GM23338 (cell line): ENCODE measurements around the gene NEU3. TPM values are rescaled to one million over a fixed set of nuclear protein-coding genes. Genes with fewer than 3 reads are reported as not detected.

ENCODE experiments used
- ATAC-seq: fragments of 200-7000 bp; cut with Tn5 transposase; 3 replicates; pipeline ENCODE4 v1.9.1; 2020
- DNase-seq: peaks from one replicate; pipeline ENCODE4 v3.0.0-alpha.2; 2015; ENCODE audit warnings: low spot score
- H2AFZ ChIP-seq: fragments of 200-600 bp; sonication (generic); 2 replicates; pipeline ENCODE4 v1.8.0; 2016; ENCODE audit warnings: antibody characterized with exemption, mild to moderate bottlenecking, moderate library complexity
- H3F3A ChIP-seq: fragments of 200-600 bp; sonication (generic); replicated peaks from 2 replicates; pipeline ENCODE4 v1.8.0; 2017; ENCODE audit warnings: antibody characterized with exemption, mixed run types, low read depth
- H3K27ac ChIP-seq: fragments of 200-600 bp; sonication (generic); 2 replicates; pipeline ENCODE4 v1.6.1; 2016; ENCODE audit warnings: low read depth
- H3K27me3 ChIP-seq: fragments of 200-600 bp; sonication (generic); 2 replicates; pipeline ENCODE4 v1.8.0; 2016; ENCODE audit warnings: mild to moderate bottlenecking, mixed run types, moderate library complexity; ENCODE audit not compliant: insufficient read depth
- H3K36me3 ChIP-seq: fragments of 200-600 bp; sonication (generic); 2 replicates; pipeline ENCODE4 v1.8.0; 2016; ENCODE audit warnings: mild to moderate bottlenecking; ENCODE audit not compliant: insufficient read depth
- H3K4me1 ChIP-seq: fragments of 200-600 bp; sonication (generic); 2 replicates; pipeline ENCODE4 v1.8.0; 2016; ENCODE audit warnings: mild to moderate bottlenecking, moderate library complexity; ENCODE audit not compliant: insufficient read depth
- H3K4me2 ChIP-seq: fragments of 200-600 bp; sonication (generic); 2 replicates; pipeline ENCODE4 v1.7.1; 2017; ENCODE audit warnings: mixed run types
- H3K4me3 ChIP-seq: fragments of 200-600 bp; sonication (generic); 2 replicates; pipeline ENCODE4 v1.6.1; 2016; ENCODE audit warnings: mixed run types
- H3K79me2 ChIP-seq: fragments of 200-600 bp; sonication (generic); replicated peaks from 2 replicates; pipeline ENCODE4 v1.8.0; 2017; ENCODE audit warnings: mild to moderate bottlenecking; ENCODE audit not compliant: insufficient read depth
- H3K9me2 ChIP-seq: fragments of 200-600 bp; sonication (generic); 2 replicates; pipeline ENCODE4 v1.8.0; 2017; ENCODE audit not compliant: insufficient read depth
- H4K20me1 ChIP-seq: fragments of 200-600 bp; sonication (generic); replicated peaks from 2 replicates; pipeline ENCODE4 v1.8.0; 2017; ENCODE audit warnings: mild to moderate bottlenecking; ENCODE audit not compliant: insufficient read depth
- H3K27ac Mint-ChIP-seq: 2 replicates; pipeline ENCODE4 v1.8.0; 2020; ENCODE audit warnings: inconsistent platforms, mild to moderate bottlenecking, moderate library complexity, mixed read lengths
- H3K27me3 Mint-ChIP-seq: 3 replicates; pipeline ENCODE4 v1.8.0; 2022; ENCODE audit warnings: low read depth, mild to moderate bottlenecking, moderate library complexity, mixed read lengths, inconsistent platforms; ENCODE audit not compliant: insufficient read depth, poor library complexity
- H3K36me3 Mint-ChIP-seq: 3 replicates; pipeline ENCODE4 v1.8.0; 2021; ENCODE audit warnings: low read depth, mild to moderate bottlenecking, inconsistent platforms, moderate library complexity, mixed read lengths
- H3K4me1 Mint-ChIP-seq: 3 replicates; pipeline ENCODE4 v1.8.0; 2020; ENCODE audit warnings: mild to moderate bottlenecking, inconsistent platforms, mixed read lengths
- H3K4me3 Mint-ChIP-seq: 3 replicates; pipeline ENCODE4 v1.8.0; 2021; ENCODE audit warnings: moderate library complexity, mild to moderate bottlenecking, inconsistent platforms, mixed read lengths
- H3K9me3 Mint-ChIP-seq: 3 replicates; pipeline ENCODE4 v1.8.0; 2020; ENCODE audit warnings: moderate library complexity, mild to moderate bottlenecking, inconsistent platforms, mixed read lengths
- CREB1 ChIP-seq: fragments of 250-450 bp; sonication (Bioruptor Pico); IDR thresholded peaks from 2 replicates; pipeline ENCODE4 v1.5.0; 2020; ENCODE audit warnings: low read depth, mild to moderate bottlenecking, moderate library complexity
- ETS1 ChIP-seq: IDR thresholded peaks from 2 replicates; pipeline ENCODE4 v1.6.1; 2016; ENCODE audit warnings: antibody characterized with exemption
- EZH2 ChIP-seq: fragments of 200-600 bp; sonication (generic); IDR thresholded peaks from one replicate; pipeline ENCODE4 v1.8.0; 2017; ENCODE audit warnings: antibody characterized with exemption, mild to moderate bottlenecking, low read depth; ENCODE audit not compliant: unreplicated experiment
- EZH2phosphoT487 ChIP-seq: fragments of 200-600 bp; sonication (generic); IDR thresholded peaks from one replicate; pipeline ENCODE4 v1.8.1; 2018; ENCODE audit warnings: antibody characterized with exemption; ENCODE audit not compliant: unreplicated experiment
- NANOG ChIP-seq: IDR thresholded peaks from 2 replicates; pipeline ENCODE4 v1.6.1; 2016; ENCODE audit warnings: antibody characterized with exemption, borderline replicate concordance
- POLR2AphosphoS5 ChIP-seq: IDR thresholded peaks from 2 replicates; pipeline ENCODE4 v1.6.1; 2016; ENCODE audit warnings: antibody characterized with exemption, low read depth
- REST ChIP-seq: IDR thresholded peaks from one replicate; pipeline ENCODE4 v1.6.1; 2018; ENCODE audit warnings: antibody characterized with exemption; ENCODE audit not compliant: unreplicated experiment
- STAT1 ChIP-seq: IDR thresholded peaks from one replicate; pipeline ENCODE4 v1.6.1; 2016; ENCODE audit warnings: antibody characterized with exemption; ENCODE audit not compliant: unreplicated experiment
- ZNF114 ChIP-seq: fragments of 250-450 bp; sonication (Bioruptor Pico); IDR thresholded peaks from 2 replicates; pipeline ENCODE4 v1.5.0; 2020; ENCODE audit warnings: mild to moderate bottlenecking, moderate library complexity
- ZNF331 ChIP-seq: fragments of 250-450 bp; sonication (Bioruptor Pico); IDR thresholded peaks from 2 replicates; pipeline ENCODE4 v1.5.0; 2020; ENCODE audit warnings: low read depth, mild to moderate bottlenecking, moderate library complexity
- polyA plus RNA-seq: library from polyadenylated mRNA; unstranded; fragments of >200 nt; fragmentation: Nextera tagmentation; extraction: Ambion mirVana; gene quantifications from 2 replicates; pipeline ENCODE4 v1.2.1, GENCODE V29; 2016
- total RNA-seq: library from RNA; depleted of rRNA; stranded (reverse); fragments of >200 nt; shearing (Covaris generic); gene quantifications from 2 replicates; pipeline ENCODE4 v1.2.3, GENCODE V29; 2014
- TF ChIP-seq, protein P1 (sequence below), 2 experiments: fragments of 200-600 bp in 1 of 2; sonication (generic) in 1 of 2; conservative IDR thresholded peaks; 2 replicates each; pipeline versions ENCODE4 v1.5.1 to v1.6.1; 2016 to 2017; ENCODE audit warnings: antibody characterized with exemption in 2 of 2, low read depth in 2 of 2, mild to moderate bottlenecking in 2 of 2, moderate library complexity in 1 of 2

The NEU3 gene
- total and polyA plus RNA-seq, 2 experiments from 2014 or later = 2.8 to 25.9 TPM

GRCh38 chr11:75050516-75050915 lies 61.8 kb downstream of the NEU3 start:
- Histone ChIP-seq H3F3A (no peaks in the 10 kb centered on the region), H3K27me3 (no peaks in the 10 kb centered on the region), H4K20me1 (no peaks in the 10 kb centered on the region), H3K79me2 (no peaks in the 10 kb centered on the region), H3K36me3 (no peaks in the 10 kb centered on the region; the same call in 1 of the 2 replicates), H3K9me2 (no peaks in the 10 kb centered on the region), H2AFZ (no peak overlapping the region), H3K4me2 (no peak overlapping the region), H3K4me3 (no peak overlapping the region), H3K27ac (no peak overlapping the region), H3K4me1 (no peaks in the 10 kb centered on the region)
- Mint-ChIP-seq H3K4me1 (peaks cover 9% of the 10 kb centered on the region), H3K27me3 (no peaks in the 10 kb centered on the region), H3K36me3 (peaks cover 8% of the 10 kb centered on the region; the same call in 1 of the 3 replicates), H3K27ac (no peak overlapping the region), H3K4me3 (no peak overlapping the region), H3K9me3 (peaks cover 12% of the 10 kb centered on the region; the same call in 2 of the 3 replicates)
- DNase-seq (no peak), ATAC-seq (no peak)
- TF ChIP-seq CREB1 = no peak
- TF ChIP-seq ZNF331 (CRISPR knock-in tag) = no peak
- no peak for TF ChIP-seq NANOG
- TF ChIP-seq, protein P1, sequence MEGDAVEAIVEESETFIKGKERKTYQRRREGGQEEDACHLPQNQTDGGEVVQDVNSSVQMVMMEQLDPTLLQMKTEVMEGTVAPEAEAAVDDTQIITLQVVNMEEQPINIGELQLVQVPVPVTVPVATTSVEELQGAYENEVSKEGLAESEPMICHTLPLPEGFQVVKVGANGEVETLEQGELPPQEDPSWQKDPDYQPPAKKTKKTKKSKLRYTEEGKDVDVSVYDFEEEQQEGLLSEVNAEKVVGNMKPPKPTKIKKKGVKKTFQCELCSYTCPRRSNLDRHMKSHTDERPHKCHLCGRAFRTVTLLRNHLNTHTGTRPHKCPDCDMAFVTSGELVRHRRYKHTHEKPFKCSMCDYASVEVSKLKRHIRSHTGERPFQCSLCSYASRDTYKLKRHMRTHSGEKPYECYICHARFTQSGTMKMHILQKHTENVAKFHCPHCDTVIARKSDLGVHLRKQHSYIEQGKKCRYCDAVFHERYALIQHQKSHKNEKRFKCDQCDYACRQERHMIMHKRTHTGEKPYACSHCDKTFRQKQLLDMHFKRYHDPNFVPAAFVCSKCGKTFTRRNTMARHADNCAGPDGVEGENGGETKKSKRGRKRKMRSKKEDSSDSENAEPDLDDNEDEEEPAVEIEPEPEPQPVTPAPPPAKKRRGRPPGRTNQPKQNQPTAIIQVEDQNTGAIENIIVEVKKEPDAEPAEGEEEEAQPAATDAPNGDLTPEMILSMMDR (conservative IDR thresholded peaks at IDR 0.05; ENCODE audit: low read depth in 2 of 2) = no peak

GRCh38 chr11:75051043-75051442 lies 62.3 kb downstream of the NEU3 start:
- Histone ChIP-seq H3K4me1 (no peaks in the 10 kb centered on the region), H3K4me3 (no peak overlapping the region), H3K27ac (no peak overlapping the region), H2AFZ (no peak overlapping the region), H3K9me2 (no peaks in the 10 kb centered on the region), H3F3A (no peaks in the 10 kb centered on the region), H3K27me3 (no peaks in the 10 kb centered on the region), H4K20me1 (no peaks in the 10 kb centered on the region), H3K36me3 (no peaks in the 10 kb centered on the region; the same call in 1 of the 2 replicates), H3K79me2 (no peaks in the 10 kb centered on the region), H3K4me2 (no peak overlapping the region)
- Mint-ChIP-seq H3K36me3 (peaks cover 8% of the 10 kb centered on the region; the same call in 1 of the 3 replicates), H3K27me3 (no peaks in the 10 kb centered on the region), H3K4me1 (peaks cover 9% of the 10 kb centered on the region), H3K27ac (no peak overlapping the region), H3K4me3 (no peak overlapping the region), H3K9me3 (peaks cover 12% of the 10 kb centered on the region; the same call in 2 of the 3 replicates)
- DNase-seq = no peak
- no peak for ATAC-seq
- no peak for TF ChIP-seq NANOG
- TF ChIP-seq ETS1 = no peak
- no peak for TF ChIP-seq ZNF114 (CRISPR knock-in tag)
- TF ChIP-seq STAT1 = no peak
- TF ChIP-seq REST = no peak
- no peak for TF ChIP-seq EZH2
- TF ChIP-seq POLR2AphosphoS5 = no peak
- no peak for TF ChIP-seq EZH2phosphoT487
